Hepatic stellate cell (primary cell): ENCODE results near the gene ARHGEF10L.

Experiments
- DNase-seq: peaks from one replicate; pipeline ENCODE4 v3.0.0; 2011; ENCODE audit warnings: low spot score

The ARHGEF10L gene

DNA sequence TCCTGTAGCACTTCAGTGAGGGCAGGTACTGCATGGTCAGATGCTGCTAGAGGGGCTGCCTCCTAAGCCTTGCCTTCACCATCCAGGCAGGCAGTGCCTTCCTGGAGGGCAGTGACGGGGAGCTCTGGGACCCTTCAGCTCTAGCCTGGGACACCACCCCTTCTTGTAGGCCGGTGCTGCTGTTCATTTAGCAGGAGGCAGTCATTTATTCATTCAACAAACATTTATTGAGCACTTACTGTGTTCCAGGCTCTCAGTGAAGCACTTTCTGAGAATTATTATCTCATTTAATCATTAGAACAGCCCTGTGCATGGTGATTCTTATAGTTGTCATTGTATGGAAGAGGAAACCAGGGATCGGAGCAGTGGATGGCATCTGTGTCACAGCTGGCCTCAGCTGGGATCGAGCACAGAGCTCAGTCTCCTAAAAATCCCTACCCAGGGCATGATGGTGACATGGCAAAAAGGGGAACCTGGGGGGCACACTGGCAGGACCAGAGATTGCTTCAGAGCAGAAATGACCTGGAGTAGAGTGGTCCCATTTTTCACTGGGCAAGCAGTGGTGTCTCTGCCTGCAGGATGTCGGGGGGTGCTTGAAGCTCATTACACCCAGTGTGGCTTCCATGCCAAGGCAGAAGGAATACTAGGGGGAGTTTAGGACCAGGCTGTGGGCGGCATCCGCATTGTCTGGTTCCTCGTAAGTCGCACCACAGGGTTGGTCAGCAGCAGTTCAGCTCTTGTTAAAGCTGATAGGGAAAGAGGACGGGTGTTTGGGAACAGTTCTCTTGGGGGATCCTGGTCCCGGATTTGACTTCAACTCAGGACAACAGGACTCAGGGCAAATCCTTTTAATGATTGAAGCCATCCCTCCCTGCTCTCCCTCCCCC lies 28.8 kb downstream of the ARHGEF10L start:
- DNase-seq, result no peak

- DNase-seq, result peak; percentile 94
These were observed 30.0 kb downstream of the ARHGEF10L start for GRCh38 chr1:17569200-17570139.

DNA sequence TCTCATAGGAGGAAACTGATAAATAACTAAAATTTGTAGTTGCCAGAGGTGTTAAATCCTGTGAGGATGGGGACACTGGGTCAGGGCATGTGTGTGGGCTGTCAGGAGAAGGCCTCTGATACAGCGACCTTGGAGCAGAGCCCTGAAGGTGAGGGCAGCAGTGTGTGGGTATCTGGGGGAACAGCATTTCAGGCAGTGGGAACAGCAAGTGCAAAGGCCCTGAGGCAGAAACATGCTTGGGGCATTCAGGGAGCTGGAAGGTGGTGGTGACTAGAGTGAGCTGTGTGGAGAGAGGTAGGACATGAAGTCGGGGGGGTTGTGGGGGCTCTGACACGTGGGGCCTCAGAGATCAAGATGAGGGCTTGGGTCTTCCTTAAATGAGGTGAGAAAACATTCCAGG lies 30.7 kb downstream of the ARHGEF10L start:
- no peak for DNase-seq

DNA sequence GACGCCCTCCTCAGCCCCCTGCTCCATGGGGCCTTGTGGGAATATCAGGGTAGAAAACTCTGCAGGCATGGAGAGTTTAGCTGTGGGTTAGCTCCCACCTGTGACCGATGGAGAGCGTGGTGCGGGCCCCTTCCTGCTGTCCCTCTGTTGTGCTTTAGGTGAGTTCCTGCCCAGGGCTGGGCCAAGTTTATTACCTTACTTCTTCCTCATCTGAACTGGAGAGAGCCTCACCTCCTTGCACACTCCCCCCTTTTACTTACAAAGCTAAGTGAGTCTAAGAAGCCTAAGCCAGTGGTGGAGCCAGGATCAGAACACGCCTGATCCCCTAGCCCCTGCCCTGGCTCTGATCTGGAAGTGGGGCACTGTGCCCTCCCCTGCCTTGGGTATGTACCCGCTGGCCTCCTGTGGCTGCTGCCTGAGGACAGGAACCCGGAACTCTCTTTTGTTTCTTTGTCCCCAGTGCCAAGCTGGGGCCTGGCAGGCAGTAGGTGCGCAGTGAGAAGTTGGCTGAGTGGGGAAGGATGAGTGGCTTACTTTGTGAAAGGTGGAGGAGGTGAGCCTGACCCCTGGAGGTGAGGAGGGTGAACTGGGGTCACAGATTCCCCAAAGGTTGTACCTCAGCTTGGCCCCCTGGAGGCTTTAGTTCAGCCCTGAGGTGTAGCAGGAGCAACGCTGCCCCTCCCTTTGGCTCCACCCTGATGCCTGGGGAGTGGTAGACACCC lies 32.9 kb downstream of the ARHGEF10L start:
- no peak for DNase-seq

DNA sequence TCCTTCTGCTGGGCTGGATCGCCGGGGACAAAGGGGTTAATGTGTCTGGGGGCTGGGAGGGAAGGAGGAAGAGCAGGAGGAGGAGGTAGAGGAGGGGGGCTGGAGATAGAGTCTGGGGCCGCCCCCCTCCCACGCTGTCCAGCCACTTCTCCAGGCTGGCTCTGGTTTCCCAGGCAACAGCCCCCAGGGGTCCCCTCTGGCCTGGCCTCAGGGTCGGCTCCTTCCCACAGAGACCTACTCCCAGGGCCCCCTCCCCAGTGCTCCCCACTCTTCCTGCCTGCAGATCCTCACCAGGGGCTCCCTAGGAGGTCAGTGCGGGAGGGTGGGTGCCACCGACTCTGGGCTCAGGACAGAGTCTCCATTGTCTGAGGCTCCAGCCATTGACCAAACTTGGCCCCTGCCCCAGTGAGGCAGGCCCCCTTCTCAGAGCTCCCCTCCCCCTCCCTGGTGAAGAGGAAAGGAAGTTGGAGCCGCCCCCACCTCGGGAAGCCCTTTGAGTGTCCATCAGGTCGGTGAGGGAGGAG lies 34.1 kb downstream of the ARHGEF10L start:
- DNase-seq, result no peak

GRCh38 chr1:17574516-17574915 lies 35.0 kb downstream of the ARHGEF10L start:
- DNase-seq, result no peak

- no peak for DNase-seq
These were observed 36.5 kb downstream of the ARHGEF10L start for GRCh38 chr1:17575797-17576518.

GRCh38 chr1:17576519-17576853 lies 37.0 kb downstream of the ARHGEF10L start:
- DNase-seq, result no peak

GRCh38 chr1:17577907-17578297 lies 38.4 kb downstream of the ARHGEF10L start:
- no peak for DNase-seq

GRCh38 chr1:17579951-17580939 lies 40.7 kb downstream of the ARHGEF10L start:
- DNase-seq, result no peak

DNA sequence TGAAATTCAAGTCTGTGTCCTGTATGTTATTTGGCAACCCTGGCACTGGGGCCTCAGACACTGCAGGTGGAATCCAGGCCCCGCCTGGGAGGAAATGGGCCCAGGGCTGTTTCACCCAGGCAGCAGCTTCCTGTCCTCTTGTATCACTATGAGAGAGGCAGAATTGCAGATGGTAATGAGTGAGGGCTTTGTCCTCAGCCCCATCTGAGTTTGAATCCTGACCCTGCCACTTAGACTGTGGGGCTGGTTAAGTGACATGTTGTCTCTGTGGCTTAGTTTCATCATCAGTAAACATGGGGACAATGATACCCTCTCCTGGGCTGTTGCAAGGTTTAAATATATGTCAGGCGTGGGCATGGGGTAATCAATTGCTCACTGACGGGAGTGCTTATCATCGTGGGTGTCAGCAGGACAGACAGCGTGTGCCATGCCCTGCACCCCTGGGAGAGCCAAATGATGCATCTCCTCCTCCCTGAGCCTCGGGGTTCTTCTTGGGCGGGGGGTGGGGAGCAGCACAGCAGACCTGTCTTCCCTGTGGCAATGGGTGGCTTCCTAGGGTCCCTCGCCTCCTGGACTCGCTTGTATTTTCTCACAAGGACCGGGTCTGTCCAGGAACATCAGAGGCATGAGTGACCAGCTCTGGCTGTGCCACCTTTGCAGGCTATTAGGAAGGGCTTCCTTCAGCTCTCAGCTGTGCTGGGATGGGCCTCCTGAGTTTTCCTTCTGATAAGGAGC lies 42.1 kb downstream of the ARHGEF10L start:
- no peak for DNase-seq

- DNase-seq, result no peak
These were observed 42.8 kb downstream of the ARHGEF10L start for GRCh38 chr1:17582124-17582774.

GRCh38 chr1:17584539-17584938 lies 45.0 kb downstream of the ARHGEF10L start:
- DNase-seq, result no peak

- DNase-seq, result no peak
These were observed 45.9 kb downstream of the ARHGEF10L start for GRCh38 chr1:17585266-17585987.

DNA sequence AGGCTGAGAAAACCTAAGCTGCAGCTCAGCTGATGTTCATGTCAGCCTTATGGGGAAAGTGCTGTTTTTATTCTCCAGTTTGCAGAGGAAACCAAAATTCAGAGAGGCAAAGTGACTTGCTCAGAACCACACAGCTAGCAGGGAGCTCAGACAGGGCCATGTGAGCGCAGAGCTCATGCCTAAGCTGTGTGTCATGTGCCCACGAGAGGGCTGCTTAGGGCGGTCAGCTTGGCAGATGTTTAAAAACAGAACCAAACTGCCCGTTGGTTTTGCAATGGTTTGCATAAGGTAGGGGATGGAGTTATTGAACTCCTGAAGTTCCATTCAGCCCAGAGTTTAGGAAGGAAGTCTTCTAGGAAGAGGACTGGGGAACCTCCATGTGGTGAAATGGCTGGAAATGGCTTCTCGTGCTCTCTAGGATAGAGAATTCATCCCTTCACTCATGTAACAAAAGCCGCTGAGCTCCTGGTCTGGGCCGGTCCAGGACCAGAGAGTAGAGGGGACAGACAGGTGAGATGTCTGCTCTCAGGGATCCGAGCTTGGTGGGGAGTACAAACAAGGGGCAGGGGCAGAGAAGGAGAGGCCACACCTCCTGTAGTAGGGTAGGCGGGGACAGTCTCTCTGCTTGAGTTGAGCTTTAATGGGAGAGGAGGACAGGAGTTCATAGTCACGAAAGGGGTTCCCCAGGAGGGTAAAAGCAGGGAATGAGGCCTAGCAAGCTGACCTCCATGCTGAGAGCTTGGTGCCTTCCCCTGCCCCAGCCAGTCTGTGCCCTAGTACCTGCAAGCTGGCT lies 46.9 kb downstream of the ARHGEF10L start:
- peak; percentile 90 for DNase-seq

DNA sequence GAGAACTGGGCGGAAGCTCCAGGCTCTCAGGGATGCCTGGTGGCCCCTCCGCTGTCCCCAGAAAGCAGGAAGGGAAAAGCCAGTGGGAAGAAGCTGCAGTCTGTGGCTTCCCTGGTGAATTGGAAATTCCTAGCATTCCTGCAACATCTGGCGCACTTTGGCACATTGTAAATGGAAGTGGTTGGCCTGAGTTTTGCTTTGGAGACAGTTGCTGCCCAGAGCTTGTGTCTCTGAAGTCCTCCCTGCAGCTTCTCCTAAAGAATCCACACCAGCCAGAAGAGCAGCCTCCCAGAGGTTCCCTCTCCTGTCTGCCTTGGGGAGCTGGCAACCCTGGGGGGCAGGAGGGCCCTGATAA lies 48.2 kb downstream of the ARHGEF10L start:
- DNase-seq, result peak; percentile 85

DNA sequence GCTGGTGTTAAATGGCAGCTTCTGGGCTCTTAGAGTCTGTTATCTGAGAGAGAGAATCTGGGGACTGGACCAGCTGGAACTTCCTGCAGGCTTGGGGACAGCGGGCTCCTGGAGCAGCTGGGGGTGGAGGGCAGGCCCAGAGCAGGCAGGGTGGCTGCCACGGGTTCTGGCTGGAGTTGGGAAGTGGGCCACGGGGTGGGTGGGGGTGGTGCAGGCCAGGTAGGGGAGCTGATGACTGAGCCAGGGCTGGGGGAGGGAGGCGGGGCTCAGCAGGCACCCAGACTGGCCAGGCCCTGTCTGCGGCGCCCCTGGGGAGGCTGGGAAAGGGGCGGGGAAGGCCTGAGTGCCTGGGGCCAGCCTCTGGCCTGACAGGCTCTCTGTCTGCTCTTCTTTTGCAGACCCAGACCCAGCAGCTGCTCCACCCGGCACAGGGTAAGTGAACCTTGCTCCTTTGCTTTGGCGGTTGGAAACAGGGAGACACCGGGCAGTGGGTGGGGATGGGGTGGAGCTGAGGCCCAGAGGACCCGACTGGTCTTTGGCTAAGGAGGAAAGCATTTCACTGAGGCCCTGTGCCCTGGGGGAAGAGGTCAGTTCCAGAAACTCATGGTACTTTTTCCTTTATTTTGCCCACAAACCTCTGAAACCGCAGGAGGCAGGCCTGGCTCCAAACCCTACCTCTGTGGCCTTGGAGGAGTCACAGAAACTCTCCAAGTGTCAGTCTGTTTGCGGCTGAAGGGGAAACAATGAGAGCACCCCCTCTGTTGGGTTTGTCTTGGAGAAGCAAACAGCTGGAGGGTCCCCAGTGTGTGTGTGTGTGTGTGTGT lies 48.8 kb downstream of the ARHGEF10L start:
- DNase-seq, result peak; percentile 63
